Stimulated activated CD8-positive, alpha-beta memory T cell treated with anti-CD3 and anti-CD28 coated beads, Interleukin-7, amount 100 ng/mL, for 1 hour (primary cell): Measurements from ENCODE around the gene FADS2.

Experiments
- DNase-seq, 2 donors: peaks; one replicate each; pipeline ENCODE4 v3.0.0-alpha.2; 2020; ENCODE audit warnings: low read depth in 2 of 2

The FADS2 gene

DNA sequence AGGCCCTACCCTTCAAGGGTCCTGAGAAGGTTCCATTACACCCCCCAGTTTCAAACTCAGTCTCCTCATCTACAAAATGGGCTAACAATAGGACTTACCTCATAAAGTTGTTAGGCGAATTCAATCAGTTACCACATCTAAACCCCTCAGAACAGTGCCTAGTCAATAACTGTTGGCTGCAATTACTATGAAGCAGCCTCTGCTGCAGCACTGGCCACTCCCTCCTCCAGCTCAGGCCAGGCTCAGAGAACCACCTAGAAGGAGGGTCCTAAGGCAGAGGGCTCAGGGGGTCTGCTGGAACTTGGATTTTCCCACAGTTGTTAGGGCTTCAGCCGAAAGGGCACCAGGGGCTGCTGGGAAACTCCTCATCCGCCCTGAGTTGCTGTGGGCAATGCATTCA is 58.5 kb downstream of the FADS2 start:
- no peak for DNase-seq

DNA sequence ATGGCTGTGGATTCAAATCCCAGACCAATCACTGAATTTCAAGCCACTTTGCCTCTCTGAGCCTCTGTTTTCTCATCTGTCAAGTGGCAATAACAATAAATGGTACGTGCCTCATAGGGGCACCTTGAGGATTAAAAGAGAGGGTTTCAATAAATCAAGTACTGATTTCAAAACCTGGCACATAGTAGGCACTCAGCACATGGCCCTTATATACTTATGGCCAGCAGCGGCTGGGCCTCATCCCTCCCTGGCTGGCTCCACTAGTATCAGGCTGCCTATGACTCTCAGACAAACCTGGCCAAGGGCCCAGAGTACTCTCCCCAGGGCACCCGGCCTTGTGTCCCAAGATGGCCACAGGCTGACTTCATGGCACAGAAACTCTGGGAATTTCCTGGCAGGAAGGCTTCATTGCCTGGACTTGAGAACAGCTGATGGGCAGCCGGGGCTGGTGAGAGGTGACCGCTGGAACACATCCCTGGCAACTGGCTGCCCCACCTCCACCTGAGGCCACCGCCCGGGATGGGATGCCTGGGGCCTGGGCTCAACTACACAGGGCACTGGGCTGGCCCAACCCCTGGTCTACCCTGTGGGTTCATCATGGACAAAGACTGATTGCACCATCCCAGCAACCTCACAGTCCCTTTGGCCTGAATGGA is 59.9 kb downstream of the FADS2 start:
- DNase-seq, result no peak

GRCh38 chr11:61888590-61888989 is 60.5 kb downstream of the FADS2 start:
- no peak for DNase-seq

DNA sequence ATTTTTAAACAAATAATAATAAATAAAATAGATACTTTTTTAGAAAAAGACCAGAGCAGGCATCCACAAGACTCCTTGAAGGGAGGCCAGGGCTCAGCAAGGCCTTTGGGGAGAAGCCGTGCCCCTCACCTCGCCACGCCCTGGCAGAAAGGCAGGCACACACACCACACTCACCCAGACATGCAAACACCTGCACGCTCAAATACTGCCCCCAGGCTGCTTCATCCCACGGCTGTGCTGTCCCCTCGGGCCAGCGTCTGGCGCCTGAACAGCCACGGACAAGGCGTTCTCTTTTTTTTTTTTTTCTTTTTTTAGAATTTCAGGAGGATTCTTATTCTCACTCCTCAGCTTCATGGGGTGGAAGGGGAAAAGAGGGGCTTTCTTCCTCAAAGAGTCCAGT is 61.7 kb downstream of the FADS2 start:
- no peak for DNase-seq

DNA sequence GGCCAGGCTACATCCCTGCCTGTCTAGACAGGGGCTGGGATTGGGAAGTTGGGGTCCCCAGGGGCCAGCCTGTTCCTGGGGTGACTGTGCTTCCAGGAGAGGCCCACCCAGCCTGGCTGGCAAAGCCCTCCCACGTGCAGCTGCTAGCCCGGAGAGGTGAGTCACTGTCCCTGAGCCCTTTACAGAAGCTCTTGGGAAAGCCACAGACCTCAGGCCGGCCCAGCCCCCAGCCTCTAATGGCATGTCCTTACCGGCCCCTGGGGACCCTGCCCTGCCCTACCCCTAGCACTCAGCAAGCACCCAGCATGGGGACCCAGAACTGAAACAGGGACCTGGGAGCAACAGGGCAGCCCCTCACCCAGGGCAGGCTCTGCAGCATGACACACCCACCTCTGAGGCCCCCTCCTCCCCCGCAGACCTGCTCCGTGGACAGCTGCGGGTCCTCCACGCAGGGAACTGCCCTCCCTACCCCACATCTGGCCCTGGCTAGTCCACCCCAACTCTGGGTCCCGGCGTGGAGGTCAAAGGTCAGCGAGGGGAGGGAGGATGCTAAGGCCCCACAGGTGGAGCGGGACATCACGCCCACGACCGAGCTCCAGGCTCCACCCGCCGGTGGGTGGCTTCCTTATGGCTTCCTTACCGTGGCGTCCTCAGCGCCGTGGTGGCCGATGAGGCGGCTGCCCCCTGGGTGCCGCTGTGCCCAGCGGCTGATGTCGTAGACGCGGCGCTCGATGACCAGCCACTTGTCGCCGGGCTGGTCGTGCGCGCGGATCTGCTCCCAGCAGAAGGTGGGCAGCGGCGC is 62.6 kb downstream of the FADS2 start:
- DNase-seq, result no peak

DNA sequence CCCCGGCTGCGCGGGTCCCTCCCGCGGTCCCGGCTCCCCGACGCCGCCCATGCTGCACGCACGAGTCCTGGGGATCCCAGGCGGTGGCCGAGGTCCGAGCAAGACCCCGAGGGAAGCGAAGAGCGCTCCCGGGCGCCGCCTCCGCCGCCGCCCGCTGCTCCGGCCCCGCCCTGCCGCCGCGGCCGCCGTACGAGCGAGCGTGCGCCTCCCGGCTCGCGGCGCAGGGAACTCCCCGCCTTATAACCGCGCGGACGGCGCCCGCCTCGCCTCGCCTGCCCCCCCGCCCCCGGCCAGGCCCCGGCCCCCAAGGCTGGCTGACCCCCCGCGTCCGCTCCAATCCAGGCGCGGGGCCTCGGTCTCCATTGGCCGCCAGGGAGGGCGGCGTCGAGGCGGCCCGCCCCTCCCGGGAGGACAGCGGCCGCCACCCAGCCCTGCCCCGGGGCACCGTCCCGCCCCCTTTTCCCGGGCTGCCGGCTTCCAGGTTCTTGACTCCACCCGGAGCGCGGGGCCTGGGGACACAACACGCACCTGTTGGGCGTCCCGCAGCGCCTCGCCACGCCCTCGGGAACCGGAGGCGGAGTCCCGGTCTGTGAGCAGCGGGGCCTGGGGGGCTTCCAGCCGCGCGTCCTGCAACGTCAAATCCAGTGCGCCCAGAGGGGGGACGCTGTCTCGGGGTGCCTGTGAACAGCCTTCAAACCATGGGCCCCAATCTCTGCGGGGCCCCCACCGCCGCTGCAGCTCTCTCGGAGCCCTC is 63.4 kb downstream of the FADS2 start, which contains the start of gene FADS3:
Gene FADS3, minus strand, starts transcription at position 215 of the 754 bp plus-strand sequence. Its CDS starts 164 bp downstream, at position 51.
- peak in 1 of 2 donors; percentile 27 for DNase-seq

GRCh38 chr11:61892085-61892370 is 63.9 kb downstream of the FADS2 start:
- no peak for DNase-seq

DNA sequence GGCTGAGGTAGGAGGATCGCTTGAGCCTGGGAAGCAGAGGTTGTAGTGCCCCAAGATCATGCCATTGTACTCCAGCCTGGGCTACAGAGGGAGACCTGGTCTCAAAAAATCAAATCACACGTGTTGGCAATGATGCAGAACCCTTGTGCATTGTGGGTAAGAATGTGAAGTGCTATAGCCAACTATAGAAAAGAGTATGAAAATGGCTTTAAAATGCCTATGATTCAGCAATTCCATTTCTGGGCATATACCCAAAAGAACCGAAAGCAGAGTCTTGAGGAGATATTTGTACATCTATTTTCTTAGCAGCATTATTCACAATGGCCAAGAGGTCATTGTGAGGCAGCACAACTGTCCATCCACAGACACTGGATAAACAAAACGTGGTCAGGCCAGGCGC is 65.9 kb downstream of the FADS2 start:
- DNase-seq, result no peak

- DNase-seq, result no peak
Measured at GRCh38 chr11:61895046-61895717, 67.1 kb downstream of the FADS2 start.

GRCh38 chr11:61895718-61896059 is 67.6 kb downstream of the FADS2 start:
- no peak for DNase-seq

DNA sequence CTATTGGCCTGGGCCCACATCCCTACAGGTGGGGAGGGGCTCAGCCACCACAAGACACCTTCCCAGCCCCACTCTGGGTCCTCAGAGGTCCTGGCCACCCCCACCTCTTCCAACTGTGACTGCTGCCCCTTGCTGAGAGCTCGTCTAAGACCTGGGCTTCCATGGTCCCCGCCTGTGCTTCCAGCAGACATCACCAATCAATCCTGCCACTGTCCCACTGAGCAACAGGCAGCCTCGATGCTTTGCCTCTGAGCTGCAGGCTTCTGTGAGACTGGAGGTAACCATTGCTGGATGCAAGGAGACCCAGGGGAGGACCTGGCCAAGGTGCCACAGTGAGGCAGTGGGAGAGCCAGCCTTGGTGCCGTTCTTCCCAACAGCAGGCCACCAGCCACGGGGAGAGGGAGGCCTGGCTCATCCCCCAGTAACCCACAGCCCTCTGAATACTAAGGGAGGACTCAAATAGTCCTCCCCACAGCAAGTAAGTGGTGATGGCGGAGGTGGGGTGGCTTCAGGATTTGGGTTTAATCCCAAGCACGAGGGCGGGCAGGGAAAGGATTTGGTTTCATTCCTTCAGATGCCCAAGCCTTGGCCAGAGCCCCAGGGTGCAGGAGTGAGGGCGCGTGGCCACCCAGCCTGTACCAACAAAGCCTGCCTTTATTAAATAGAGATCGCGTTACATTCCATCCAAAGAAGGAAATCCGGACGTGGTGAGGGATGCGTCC is 68.7 kb downstream of the FADS2 start:
- no peak for DNase-seq

DNA sequence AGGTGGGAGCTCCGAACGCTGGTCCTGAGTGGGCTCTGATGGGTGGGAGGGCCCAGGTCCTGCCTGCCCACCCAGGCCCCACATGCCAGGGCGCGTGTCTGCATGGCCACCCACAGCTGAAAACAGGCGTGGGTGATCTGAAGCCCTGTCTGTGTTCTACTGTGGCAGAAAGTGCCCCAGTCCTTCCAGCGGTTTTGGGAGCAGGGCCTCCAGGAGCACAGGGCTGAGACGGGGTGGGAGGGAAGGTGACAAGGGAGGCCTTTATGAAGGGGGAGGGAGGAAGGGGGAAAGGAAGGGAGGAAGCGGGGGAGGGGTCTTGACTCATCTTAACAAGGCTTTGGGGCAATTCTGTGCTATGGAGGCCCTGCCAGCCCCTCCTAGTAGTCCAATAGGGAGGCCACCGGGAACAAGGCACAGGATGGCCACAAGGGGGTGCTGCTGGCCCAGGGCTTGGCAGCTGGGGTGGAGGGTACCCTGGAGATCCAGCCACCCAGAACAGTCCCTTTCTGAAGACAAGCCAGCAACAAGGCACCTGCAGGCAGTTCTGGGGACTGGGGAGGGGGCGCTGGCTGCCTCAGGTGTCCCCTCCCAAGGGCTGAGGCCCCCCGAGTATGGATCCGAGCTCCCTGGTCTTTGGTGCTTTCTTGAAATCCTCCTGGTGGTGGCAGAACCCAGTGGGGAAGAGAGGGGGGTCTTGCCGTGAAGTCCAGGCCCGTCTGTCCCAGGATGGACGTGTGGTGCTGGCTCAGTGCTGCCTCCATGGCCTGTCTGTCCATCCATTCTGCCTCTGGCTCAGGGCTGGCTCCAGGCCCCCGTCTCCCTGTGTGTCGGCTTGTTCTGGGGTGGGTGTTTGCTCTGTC is 69.5 kb downstream of the FADS2 start:
- DNase-seq, result peak; percentile 53 to 68

GRCh38 chr11:61898247-61898582 is 70.1 kb downstream of the FADS2 start:
- no peak for DNase-seq

GRCh38 chr11:61899146-61899841 is 71.2 kb downstream of the FADS2 start:
- DNase-seq, result peak; percentile 87 to 93

- DNase-seq, result no peak
Measured at GRCh38 chr11:61900251-61900650, 72.2 kb downstream of the FADS2 start.

DNA sequence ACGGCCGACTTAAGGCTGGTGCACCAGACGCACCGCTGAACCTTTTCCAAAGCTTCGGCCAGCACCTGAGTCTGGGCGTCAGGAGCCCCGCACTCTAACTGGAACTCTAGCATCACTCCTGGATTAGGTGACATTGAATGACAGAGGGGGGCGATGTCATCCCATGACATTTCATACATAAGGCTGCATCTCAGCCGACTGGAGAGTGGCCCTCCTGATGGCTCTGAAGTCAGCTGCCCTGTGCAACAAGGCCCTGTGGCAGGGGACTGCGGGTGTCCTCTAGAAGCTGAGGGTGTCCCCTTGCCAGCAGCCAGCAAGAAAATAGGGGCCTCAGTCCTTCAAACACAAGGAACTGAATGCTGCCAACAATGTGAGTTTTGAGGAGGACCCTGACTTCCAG is 73.3 kb downstream of the FADS2 start:
- DNase-seq, result no peak

- no peak for DNase-seq
Measured at GRCh38 chr11:61902313-61902712, 74.2 kb downstream of the FADS2 start.

- DNase-seq, result no peak
Measured at GRCh38 chr11:61903845-61904244, 75.7 kb downstream of the FADS2 start.

DNA sequence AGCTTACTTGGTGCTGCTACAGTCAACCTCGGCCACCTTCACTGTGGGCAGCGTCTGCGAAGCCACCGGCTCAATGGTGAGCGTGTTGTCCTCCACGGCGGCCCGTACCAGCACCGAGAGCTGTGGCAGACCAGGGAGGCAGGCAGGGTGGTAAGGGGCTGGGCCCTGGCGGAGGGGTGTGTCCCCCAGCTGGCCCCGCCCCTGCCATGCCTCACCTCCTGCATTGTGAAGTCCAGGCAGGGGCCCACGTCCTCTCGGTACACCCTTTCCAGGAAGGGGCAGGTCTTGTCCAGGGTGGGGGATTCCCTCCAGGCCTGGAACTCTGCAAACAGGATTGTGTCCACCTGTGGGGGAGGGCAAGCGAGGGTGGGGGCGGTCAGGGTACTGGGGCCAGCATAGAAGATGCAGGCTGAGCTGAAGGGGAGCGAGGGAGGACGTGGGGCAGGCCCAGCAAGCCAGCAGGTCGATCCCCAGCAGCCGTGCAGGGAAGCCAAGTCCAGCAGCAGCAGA is 76.5 kb downstream of the FADS2 start:
- no peak for DNase-seq
